ENCODE data around the gene HSDL2.

Gene HSDL2

GRCh38 chr9:112433499-112434392 is 53.8 kb downstream of the HSDL2 start:
- Histone ChIP-seq H3K4me3 (ENCODE audit: low read length) (no peak overlapping the region), H3K36me3 (ENCODE audit: insufficient read depth, low read length) (peaks cover 6% of the 10 kb centered on the region), H3K4me2 (ENCODE audit: low read length) (no peak overlapping the region), H3K27me3 (ENCODE audit: control insufficient read depth, insufficient read depth, low read length) (no peaks in the 10 kb centered on the region), H3K4me1 (ENCODE audit: control insufficient read depth, insufficient read depth, low read length) (no peaks in the 10 kb centered on the region), H3K9me3 (replicated peaks; ENCODE audit: low read length) (no peaks in the 10 kb centered on the region), H3K9ac (ENCODE audit: low read depth, low read length) (no peak overlapping the region)

GRCh38 chr9:112434487-112434886 is 54.6 kb downstream of the HSDL2 start:
- no peaks in the 10 kb centered on the region for H3K9me3 ChIP-seq (replicated peaks; ENCODE audit: low read length)
- no peaks in the 10 kb centered on the region for H3K27me3 ChIP-seq (ENCODE audit: control insufficient read depth, insufficient read depth, low read length)
- no peak overlapping the region for H3K9ac ChIP-seq (ENCODE audit: low read depth, low read length)
- no peak overlapping the region for H3K4me3 ChIP-seq (ENCODE audit: low read length)
- H3K4me1 ChIP-seq (ENCODE audit: control insufficient read depth, insufficient read depth, low read length): no peaks in the 10 kb centered on the region
- no peak overlapping the region for H3K4me2 ChIP-seq (ENCODE audit: low read length)
- peaks cover 5% of the 10 kb centered on the region for H3K36me3 ChIP-seq (ENCODE audit: insufficient read depth, low read length)

GRCh38 chr9:112437406-112437805 is 57.5 kb downstream of the HSDL2 start:
- H3K4me1 ChIP-seq (ENCODE audit: control insufficient read depth, insufficient read depth, low read length): no peaks in the 10 kb centered on the region
- H3K9me3 ChIP-seq (replicated peaks; ENCODE audit: low read length): no peaks in the 10 kb centered on the region
- no peaks in the 10 kb centered on the region for H3K27me3 ChIP-seq (ENCODE audit: control insufficient read depth, insufficient read depth, low read length)
- no peak overlapping the region for H3K4me2 ChIP-seq (ENCODE audit: low read length)
- no peak overlapping the region for H3K4me3 ChIP-seq (ENCODE audit: low read length)
- no peaks in the 10 kb centered on the region for H3K36me3 ChIP-seq (ENCODE audit: insufficient read depth, low read length)
- H3K9ac ChIP-seq (ENCODE audit: low read depth, low read length): no peak overlapping the region

- H3K9ac ChIP-seq (ENCODE audit: low read depth, low read length): no peak overlapping the region
- H3K9me3 ChIP-seq (replicated peaks; ENCODE audit: low read length): no peaks in the 10 kb centered on the region
- no peaks in the 10 kb centered on the region for H3K36me3 ChIP-seq (ENCODE audit: insufficient read depth, low read length)
- no peak overlapping the region for H3K4me2 ChIP-seq (ENCODE audit: low read length)
- H3K27me3 ChIP-seq (ENCODE audit: control insufficient read depth, insufficient read depth, low read length): no peaks in the 10 kb centered on the region
- no peak overlapping the region for H3K4me3 ChIP-seq (ENCODE audit: low read length)
- H3K4me1 ChIP-seq (ENCODE audit: control insufficient read depth, insufficient read depth, low read length): no peaks in the 10 kb centered on the region
Observed at GRCh38 chr9:112439171-112439570, 59.3 kb downstream of the HSDL2 start.

- no peaks in the 10 kb centered on the region for H3K36me3 ChIP-seq (ENCODE audit: insufficient read depth, low read length)
- no peaks in the 10 kb centered on the region for H3K9me3 ChIP-seq (replicated peaks; ENCODE audit: low read length)
- no peak overlapping the region for H3K4me3 ChIP-seq (ENCODE audit: low read length)
- H3K9ac ChIP-seq (ENCODE audit: low read depth, low read length): no peak overlapping the region
- H3K27me3 ChIP-seq (ENCODE audit: control insufficient read depth, insufficient read depth, low read length): no peaks in the 10 kb centered on the region
- H3K4me1 ChIP-seq (ENCODE audit: control insufficient read depth, insufficient read depth, low read length): no peaks in the 10 kb centered on the region
- H3K4me2 ChIP-seq (ENCODE audit: low read length): no peak overlapping the region
Observed at GRCh38 chr9:112439825-112440224, 59.9 kb downstream of the HSDL2 start.

- H3K4me3 ChIP-seq (ENCODE audit: low read length): no peak overlapping the region
- no peaks in the 10 kb centered on the region for H3K27me3 ChIP-seq (ENCODE audit: control insufficient read depth, insufficient read depth, low read length)
- no peaks in the 10 kb centered on the region for H3K9me3 ChIP-seq (replicated peaks; ENCODE audit: low read length)
- H3K4me1 ChIP-seq (ENCODE audit: control insufficient read depth, insufficient read depth, low read length): no peaks in the 10 kb centered on the region
- H3K36me3 ChIP-seq (ENCODE audit: insufficient read depth, low read length): no peaks in the 10 kb centered on the region
- no peak overlapping the region for H3K4me2 ChIP-seq (ENCODE audit: low read length)
- no peak overlapping the region for H3K9ac ChIP-seq (ENCODE audit: low read depth, low read length)
Observed at GRCh38 chr9:112443200-112443599, 63.3 kb downstream of the HSDL2 start.

GRCh38 chr9:112443636-112444035 is 63.7 kb downstream of the HSDL2 start:
- Histone ChIP-seq H3K36me3 (ENCODE audit: insufficient read depth, low read length) (no peaks in the 10 kb centered on the region), H3K27me3 (ENCODE audit: control insufficient read depth, insufficient read depth, low read length) (no peaks in the 10 kb centered on the region), H3K4me1 (ENCODE audit: control insufficient read depth, insufficient read depth, low read length) (no peaks in the 10 kb centered on the region), H3K4me3 (ENCODE audit: low read length) (no peak overlapping the region), H3K9ac (ENCODE audit: low read depth, low read length) (no peak overlapping the region), H3K4me2 (ENCODE audit: low read length) (no peak overlapping the region), H3K9me3 (replicated peaks; ENCODE audit: low read length) (no peaks in the 10 kb centered on the region)

GRCh38 chr9:112445196-112445595 is 65.3 kb downstream of the HSDL2 start:
- H3K9me3 ChIP-seq (replicated peaks; ENCODE audit: low read length): no peaks in the 10 kb centered on the region
- no peak overlapping the region for H3K4me3 ChIP-seq (ENCODE audit: low read length)
- H3K27me3 ChIP-seq (ENCODE audit: control insufficient read depth, insufficient read depth, low read length): no peaks in the 10 kb centered on the region
- no peaks in the 10 kb centered on the region for H3K4me1 ChIP-seq (ENCODE audit: control insufficient read depth, insufficient read depth, low read length)
- H3K36me3 ChIP-seq (ENCODE audit: insufficient read depth, low read length): no peaks in the 10 kb centered on the region
- no peak overlapping the region for H3K9ac ChIP-seq (ENCODE audit: low read depth, low read length)
- H3K4me2 ChIP-seq (ENCODE audit: low read length): no peak overlapping the region

- Histone ChIP-seq H3K9me3 (replicated peaks; ENCODE audit: low read length) (no peaks in the 10 kb centered on the region), H3K4me3 (ENCODE audit: low read length) (no peak overlapping the region), H3K36me3 (ENCODE audit: insufficient read depth, low read length) (no peaks in the 10 kb centered on the region), H3K27me3 (ENCODE audit: control insufficient read depth, insufficient read depth, low read length) (no peaks in the 10 kb centered on the region), H3K9ac (ENCODE audit: low read depth, low read length) (no peak overlapping the region), H3K4me2 (ENCODE audit: low read length) (no peak overlapping the region), H3K4me1 (ENCODE audit: control insufficient read depth, insufficient read depth, low read length) (no peaks in the 10 kb centered on the region)
Observed at GRCh38 chr9:112446080-112446479, 66.2 kb downstream of the HSDL2 start.

- Histone ChIP-seq H3K27me3 (ENCODE audit: control insufficient read depth, insufficient read depth, low read length) (no peaks in the 10 kb centered on the region), H3K4me1 (ENCODE audit: control insufficient read depth, insufficient read depth, low read length) (no peaks in the 10 kb centered on the region), H3K9ac (ENCODE audit: low read depth, low read length) (no peak overlapping the region), H3K4me2 (ENCODE audit: low read length) (no peak overlapping the region), H3K9me3 (replicated peaks; ENCODE audit: low read length) (no peaks in the 10 kb centered on the region), H3K36me3 (ENCODE audit: insufficient read depth, low read length) (no peaks in the 10 kb centered on the region), H3K4me3 (ENCODE audit: low read length) (no peak overlapping the region)
Observed at GRCh38 chr9:112446526-112446925, 66.6 kb downstream of the HSDL2 start.

GRCh38 chr9:112447283-112447761 is 67.4 kb downstream of the HSDL2 start:
- H3K9ac ChIP-seq (ENCODE audit: low read depth, low read length): no peak overlapping the region
- no peak overlapping the region for H3K4me3 ChIP-seq (ENCODE audit: low read length)
- no peaks in the 10 kb centered on the region for H3K36me3 ChIP-seq (ENCODE audit: insufficient read depth, low read length)
- no peaks in the 10 kb centered on the region for H3K4me1 ChIP-seq (ENCODE audit: control insufficient read depth, insufficient read depth, low read length)
- H3K9me3 ChIP-seq (replicated peaks; ENCODE audit: low read length): no peaks in the 10 kb centered on the region
- no peak overlapping the region for H3K4me2 ChIP-seq (ENCODE audit: low read length)
- H3K27me3 ChIP-seq (ENCODE audit: control insufficient read depth, insufficient read depth, low read length): no peaks in the 10 kb centered on the region

- Histone ChIP-seq H3K9me3 (replicated peaks; ENCODE audit: low read length) (no peaks in the 10 kb centered on the region), H3K27me3 (ENCODE audit: control insufficient read depth, insufficient read depth, low read length) (no peaks in the 10 kb centered on the region), H3K9ac (ENCODE audit: low read depth, low read length) (no peak overlapping the region), H3K4me3 (ENCODE audit: low read length) (no peak overlapping the region), H3K4me1 (ENCODE audit: control insufficient read depth, insufficient read depth, low read length) (no peaks in the 10 kb centered on the region), H3K36me3 (ENCODE audit: insufficient read depth, low read length) (peaks cover 14% of the 10 kb centered on the region), H3K4me2 (ENCODE audit: low read length) (no peak overlapping the region)
Observed at GRCh38 chr9:112462855-112463254, 82.9 kb downstream of the HSDL2 start.
